ENCODE results near the gene CAMKV. TPM values are rescaled to one million over a fixed set of nuclear protein-coding genes. Genes with fewer than 3 reads are reported as not detected.

Gene CAMKV
- total and polyA plus RNA-seq, 2 of the 8 experiments (the other 6 are each of a cell fraction or from before 2014, with no cell fraction given): 56.3 to 66.4 TPM

DNA sequence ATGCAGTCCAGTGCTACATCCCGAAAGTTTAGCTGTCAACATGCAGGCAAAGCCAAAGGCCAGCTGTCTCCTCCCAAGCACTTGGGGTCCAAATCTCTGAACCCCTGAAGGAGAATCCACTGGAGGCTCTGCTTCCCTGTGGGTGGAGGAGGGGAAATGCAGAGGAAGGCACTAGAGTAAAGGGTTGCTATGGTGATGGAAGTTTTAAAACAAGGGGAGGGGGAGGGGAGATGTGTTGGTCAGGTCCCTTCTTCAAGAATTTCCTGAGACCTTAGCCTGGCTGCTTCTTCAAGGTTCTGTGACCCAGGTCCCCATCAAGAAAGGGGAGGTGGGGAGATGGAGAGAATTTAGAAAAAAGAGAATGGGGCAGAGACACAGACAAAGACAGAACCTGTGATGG, 2.3 kb downstream of the CAMKV start (continued):
- TF ChIP-seq, protein P1, sequence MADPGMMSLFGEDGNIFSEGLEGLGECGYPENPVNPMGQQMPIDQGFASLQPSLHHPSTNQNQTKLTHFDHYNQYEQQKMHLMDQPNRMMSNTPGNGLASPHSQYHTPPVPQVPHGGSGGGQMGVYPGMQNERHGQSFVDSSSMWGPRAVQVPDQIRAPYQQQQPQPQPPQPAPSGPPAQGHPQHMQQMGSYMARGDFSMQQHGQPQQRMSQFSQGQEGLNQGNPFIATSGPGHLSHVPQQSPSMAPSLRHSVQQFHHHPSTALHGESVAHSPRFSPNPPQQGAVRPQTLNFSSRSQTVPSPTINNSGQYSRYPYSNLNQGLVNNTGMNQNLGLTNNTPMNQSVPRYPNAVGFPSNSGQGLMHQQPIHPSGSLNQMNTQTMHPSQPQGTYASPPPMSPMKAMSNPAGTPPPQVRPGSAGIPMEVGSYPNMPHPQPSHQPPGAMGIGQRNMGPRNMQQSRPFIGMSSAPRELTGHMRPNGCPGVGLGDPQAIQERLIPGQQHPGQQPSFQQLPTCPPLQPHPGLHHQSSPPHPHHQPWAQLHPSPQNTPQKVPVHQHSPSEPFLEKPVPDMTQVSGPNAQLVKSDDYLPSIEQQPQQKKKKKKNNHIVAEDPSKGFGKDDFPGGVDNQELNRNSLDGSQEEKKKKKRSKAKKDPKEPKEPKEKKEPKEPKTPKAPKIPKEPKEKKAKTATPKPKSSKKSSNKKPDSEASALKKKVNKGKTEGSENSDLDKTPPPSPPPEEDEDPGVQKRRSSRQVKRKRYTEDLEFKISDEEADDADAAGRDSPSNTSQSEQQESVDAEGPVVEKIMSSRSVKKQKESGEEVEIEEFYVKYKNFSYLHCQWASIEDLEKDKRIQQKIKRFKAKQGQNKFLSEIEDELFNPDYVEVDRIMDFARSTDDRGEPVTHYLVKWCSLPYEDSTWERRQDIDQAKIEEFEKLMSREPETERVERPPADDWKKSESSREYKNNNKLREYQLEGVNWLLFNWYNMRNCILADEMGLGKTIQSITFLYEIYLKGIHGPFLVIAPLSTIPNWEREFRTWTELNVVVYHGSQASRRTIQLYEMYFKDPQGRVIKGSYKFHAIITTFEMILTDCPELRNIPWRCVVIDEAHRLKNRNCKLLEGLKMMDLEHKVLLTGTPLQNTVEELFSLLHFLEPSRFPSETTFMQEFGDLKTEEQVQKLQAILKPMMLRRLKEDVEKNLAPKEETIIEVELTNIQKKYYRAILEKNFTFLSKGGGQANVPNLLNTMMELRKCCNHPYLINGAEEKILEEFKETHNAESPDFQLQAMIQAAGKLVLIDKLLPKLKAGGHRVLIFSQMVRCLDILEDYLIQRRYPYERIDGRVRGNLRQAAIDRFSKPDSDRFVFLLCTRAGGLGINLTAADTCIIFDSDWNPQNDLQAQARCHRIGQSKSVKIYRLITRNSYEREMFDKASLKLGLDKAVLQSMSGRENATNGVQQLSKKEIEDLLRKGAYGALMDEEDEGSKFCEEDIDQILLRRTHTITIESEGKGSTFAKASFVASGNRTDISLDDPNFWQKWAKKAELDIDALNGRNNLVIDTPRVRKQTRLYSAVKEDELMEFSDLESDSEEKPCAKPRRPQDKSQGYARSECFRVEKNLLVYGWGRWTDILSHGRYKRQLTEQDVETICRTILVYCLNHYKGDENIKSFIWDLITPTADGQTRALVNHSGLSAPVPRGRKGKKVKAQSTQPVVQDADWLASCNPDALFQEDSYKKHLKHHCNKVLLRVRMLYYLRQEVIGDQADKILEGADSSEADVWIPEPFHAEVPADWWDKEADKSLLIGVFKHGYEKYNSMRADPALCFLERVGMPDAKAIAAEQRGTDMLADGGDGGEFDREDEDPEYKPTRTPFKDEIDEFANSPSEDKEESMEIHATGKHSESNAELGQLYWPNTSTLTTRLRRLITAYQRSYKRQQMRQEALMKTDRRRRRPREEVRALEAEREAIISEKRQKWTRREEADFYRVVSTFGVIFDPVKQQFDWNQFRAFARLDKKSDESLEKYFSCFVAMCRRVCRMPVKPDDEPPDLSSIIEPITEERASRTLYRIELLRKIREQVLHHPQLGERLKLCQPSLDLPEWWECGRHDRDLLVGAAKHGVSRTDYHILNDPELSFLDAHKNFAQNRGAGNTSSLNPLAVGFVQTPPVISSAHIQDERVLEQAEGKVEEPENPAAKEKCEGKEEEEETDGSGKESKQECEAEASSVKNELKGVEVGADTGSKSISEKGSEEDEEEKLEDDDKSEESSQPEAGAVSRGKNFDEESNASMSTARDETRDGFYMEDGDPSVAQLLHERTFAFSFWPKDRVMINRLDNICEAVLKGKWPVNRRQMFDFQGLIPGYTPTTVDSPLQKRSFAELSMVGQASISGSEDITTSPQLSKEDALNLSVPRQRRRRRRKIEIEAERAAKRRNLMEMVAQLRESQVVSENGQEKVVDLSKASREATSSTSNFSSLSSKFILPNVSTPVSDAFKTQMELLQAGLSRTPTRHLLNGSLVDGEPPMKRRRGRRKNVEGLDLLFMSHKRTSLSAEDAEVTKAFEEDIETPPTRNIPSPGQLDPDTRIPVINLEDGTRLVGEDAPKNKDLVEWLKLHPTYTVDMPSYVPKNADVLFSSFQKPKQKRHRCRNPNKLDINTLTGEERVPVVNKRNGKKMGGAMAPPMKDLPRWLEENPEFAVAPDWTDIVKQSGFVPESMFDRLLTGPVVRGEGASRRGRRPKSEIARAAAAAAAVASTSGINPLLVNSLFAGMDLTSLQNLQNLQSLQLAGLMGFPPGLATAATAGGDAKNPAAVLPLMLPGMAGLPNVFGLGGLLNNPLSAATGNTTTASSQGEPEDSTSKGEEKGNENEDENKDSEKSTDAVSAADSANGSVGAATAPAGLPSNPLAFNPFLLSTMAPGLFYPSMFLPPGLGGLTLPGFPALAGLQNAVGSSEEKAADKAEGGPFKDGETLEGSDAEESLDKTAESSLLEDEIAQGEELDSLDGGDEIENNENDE (IDR thresholded peaks at IDR 0.05; ENCODE audit: insufficient replicate concordance, low read length): no peak
- TF ChIP-seq JUND (IDR thresholded peaks at IDR 0.05; ENCODE audit: low read length) (no peak), BRCA1 (IDR thresholded peaks at IDR 0.05; ENCODE audit: low read depth, low read length) (no peak), CREB1 (IDR thresholded peaks at IDR 0.05) (no peak), CBX5 (IDR thresholded peaks at IDR 0.05; ENCODE audit: low read depth, low read length) (no peak), SP2 (IDR thresholded peaks at IDR 0.05; ENCODE audit: low read length) (no peak), RBBP5 (IDR thresholded peaks at IDR 0.05; ENCODE audit: borderline replicate concordance, low read depth, low read length) (no peak)
- TF ChIP-seq, protein P2, sequence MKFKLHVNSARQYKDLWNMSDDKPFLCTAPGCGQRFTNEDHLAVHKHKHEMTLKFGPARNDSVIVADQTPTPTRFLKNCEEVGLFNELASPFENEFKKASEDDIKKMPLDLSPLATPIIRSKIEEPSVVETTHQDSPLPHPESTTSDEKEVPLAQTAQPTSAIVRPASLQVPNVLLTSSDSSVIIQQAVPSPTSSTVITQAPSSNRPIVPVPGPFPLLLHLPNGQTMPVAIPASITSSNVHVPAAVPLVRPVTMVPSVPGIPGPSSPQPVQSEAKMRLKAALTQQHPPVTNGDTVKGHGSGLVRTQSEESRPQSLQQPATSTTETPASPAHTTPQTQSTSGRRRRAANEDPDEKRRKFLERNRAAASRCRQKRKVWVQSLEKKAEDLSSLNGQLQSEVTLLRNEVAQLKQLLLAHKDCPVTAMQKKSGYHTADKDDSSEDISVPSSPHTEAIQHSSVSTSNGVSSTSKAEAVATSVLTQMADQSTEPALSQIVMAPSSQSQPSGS (IDR thresholded peaks at IDR 0.05; ENCODE audit: low read length): no peak
